ENCODE results near the gene VWCE. TPM values are rescaled to one million over a fixed set of nuclear protein-coding genes. Genes with fewer than 3 reads are reported as not detected.

VWCE gene
- total RNA-seq, 1 donor from 2014 or later = 0.52 TPM

DNA sequence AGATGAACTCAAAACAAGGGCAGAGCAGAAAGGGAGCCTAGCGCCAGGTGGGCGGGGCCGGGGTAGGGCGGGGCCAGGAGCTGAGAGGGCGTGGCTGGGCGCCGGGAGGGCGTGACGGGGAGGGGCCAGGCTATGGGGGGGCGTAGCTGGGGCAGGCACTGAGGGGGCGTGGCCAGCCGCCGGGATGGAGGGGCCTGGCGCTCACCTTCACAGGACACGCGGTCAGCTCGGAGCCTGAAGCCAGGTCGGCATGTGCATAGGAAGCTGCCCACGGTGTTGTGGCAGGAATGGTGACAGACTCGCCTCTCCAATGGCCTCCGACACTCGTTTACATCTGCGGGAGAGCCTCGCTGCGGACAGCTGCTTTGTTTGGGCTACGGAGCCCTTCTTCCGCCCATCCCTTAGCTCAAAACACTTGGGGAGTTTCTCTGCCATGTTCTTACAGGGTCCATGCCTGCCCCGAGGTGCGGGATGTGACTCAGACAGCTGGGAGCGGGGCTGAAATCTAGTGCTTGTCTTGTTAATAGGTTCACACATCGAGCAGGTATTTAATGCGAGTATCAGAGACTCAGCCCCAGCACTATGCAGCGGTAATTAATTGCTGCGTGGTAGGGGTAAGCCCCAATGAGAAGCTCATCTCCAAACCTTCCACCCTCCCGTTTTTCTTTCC is 13.4 kb downstream of the VWCE start:
- ATAC-seq = peak; percentile 91

DNA sequence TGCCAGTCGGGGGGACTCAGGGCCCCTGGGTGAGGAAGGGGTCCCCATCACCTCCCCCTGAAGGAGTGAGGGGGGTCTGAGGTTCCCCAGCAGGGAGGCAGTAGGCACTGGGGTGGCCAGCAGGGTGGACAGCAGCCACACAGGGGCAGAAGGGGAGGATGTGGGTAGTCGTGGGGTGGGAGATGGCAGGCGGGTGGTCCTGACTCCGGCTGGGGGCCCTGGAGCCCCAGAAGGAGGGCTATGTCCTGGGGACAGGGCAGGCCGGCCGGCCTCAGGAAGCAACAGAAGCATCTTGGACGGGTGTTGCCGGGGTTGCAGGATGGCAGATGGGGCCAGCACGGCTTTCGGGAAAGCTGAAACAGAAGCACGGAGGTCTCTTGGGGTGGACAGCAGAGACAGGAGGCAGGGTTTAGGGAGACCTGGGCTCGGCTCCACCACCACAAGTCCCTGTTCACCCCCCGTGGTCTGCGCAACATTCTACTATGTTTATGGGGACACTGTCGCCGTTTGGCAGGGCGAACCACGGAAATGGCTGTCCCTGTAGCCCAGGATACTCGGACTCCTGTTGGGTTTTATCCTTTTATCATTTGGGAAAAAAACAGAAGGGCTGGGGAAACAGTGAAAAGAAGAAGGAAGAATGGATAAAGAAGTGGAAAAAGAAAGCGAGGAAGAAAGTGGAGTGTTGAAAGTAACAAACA is 14.1 kb downstream of the VWCE start:
- no peak for ATAC-seq

DNA sequence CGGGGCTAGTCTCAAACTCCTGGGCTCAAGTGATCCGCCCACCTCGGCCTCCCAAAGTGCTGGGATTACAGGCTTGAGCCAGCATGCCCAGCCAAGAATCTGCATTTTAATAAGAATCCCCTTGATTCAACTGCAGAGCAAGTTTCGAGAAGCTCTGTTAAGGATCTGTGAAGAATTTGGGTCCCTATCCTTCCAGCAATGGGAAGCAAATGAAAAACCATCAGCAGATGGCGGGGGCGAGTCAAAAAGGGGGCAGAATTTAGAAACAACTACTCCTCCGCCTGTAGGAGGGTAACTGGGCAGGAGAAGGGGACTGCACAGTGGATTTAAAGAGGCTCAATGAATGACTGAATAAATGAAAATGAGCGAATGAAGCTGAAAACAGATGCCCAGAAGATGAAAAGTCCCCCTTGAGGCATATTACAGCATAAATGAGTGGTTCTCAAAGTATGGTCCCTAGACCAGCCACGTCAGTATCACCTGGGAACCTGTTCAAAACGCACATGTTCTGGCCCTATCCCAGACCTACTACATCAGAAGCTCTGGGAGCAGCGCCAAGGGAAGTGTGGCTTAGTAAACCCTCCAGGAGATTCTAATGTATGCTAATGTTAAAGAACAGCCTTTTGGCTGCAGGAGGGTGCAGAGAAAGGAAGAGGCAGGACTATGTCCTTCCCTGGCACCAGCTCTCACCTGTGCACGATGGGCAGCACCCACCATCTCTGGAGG is 15.0 kb downstream of the VWCE start:
- ATAC-seq = peak; percentile 82

DNA sequence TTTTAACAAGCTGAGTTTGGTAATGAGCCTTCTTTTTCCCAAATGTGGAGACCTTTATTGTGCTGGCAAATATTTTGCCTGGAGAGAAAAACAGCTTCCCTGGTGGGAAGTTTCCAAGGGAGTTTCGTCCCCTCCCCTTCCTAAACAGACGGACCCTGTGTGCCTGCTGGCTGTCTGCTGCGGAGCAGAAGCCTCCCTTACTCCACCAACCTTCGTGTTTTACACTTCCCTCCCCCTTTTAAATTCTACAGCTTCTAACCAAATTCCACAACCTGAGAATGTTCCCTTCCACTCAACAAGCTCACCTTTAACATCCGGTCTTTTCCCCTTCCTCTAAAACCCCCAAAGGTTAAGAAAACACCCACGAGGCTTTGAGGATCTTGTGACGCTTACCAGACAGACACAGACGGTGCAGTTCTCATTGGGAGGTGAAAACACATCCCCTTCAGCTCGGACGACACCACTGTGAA is 17.1 kb downstream of the VWCE start:
- ATAC-seq = no peak

DNA sequence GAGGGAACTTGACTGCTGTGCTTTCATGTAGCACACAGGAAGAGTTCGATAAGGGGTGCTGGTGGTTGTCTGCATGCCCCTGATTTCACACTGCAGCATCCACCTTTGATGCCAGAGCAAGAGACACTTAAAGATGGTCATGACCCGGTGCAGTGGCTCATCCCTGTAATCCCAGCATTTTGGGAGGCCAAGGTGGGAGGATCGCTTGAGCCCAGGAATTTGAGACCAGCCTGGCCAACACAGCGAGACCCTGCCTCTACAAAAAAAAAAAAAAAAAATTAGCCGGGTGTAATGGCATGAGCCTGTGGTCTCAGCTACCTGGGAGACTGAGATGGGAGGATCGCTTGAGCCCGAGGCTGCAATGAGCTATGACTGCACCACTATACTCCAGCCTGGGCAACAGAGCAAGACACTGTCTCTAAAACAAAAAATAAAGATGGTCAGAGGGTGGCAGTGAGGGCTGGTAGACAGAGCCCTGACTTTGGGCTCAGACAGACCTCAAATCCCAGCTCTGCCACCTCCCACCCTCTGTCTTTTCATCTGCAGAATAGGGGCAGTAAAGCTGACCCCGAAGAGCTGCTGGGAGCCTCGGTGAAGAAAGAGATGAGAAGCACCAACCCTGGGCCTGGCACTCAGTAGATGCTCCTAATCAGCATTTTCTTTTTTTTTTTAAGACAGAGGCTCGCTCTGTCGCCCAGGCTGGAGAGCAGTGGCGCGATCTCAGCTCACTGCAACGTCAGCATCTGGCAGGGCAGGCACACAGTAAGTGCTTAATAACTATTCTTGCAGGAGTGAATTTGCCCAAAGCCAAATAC is 17.7 kb downstream of the VWCE start:
- ATAC-seq = no peak

DNA sequence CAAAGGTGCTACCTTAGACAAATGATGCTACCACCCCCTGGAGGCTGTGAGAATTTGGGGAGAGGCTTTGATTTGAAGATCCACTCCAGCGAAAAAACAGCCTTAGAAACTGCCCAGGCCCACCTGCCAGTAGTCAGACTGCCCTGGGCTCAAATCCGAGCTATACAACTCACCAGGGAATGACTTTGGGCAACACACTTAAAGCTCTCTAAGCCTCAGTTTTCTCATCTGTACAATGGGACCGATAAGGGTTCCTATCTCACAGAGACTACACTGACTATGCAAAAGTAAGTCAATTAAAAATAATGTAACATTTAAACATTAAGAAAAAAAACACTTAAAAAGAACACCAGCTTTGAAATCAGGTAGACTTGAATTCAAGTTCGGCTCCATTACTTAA is 19.9 kb downstream of the VWCE start:
- ATAC-seq = no peak

DNA sequence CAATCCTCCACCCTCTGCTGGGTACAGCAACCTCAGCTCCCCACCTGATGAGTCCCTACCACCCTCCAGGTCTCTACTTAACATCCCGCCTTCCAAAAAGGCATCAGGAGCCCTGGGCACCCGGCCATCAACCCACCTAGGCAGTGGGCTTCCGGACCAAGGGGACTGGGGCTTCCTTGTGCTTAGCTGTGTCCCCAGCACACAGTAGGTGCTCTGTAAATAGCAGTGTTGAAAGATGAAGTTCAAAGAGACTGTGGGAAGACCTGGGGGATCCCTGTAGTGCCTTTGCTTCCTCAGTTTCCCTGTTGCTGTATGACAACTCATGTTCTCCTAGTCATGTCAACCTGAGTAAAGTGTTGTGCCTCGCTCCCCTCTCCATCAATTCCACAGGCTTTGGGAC is 21.0 kb downstream of the VWCE start:
- no peak for ATAC-seq

DNA sequence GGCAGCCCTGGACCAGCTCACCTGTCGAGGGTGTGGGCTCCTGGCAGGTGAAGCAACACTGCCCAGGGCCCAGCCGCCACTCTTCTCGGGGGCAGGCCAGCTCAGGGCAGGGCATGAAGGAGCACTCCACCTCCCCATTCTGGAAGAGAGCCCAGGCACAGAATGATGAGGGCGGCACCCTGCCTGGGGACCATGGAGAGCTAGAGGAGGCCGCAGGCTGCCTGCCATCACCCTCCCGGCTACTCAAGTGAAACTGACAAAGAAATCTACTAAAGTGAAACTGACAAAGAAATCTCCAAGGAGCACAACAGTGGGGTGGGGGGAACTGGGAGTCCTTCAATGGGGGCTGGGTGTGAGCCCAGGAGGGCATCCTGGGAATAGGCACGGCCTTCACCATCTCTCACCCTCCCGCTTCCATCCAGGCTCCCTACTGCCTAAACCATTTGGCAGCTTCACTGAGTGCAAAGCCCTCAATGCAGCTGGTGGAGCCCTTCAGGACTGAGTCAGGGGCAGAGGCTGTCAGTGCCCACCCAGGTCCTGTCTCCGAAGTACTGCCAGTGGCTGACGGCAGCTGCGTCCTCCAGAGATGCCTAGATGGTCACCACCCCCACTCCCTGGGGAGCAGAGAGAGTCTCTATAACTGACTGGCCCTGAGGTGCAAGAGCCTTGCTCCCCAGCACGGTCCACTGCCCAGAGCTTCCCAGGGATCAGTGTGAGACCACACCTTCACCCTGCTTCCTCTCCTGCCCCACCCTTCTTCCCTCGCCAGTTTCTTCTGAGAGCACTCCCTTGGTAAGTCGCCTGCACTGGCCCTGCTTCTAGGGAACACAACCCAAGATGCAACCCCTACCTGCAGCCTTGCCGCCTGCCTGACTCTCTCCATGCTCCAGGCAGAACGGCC is 21.7 kb downstream of the VWCE start:
- peak; percentile 84 for ATAC-seq

DNA sequence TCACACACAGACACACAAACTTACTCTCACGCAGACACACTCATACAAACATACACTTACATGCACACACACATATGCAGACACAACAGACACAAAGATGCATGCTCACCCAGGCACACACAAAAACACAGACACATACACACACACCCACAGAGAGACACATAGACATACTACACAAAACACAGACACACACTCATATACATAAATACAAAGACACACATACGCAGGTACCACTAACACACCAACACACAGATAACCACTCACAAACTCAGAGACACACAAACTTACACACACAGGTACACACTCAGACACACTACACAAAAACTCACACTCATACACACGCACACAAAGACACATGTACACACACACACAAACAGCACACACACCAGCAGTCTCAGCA is 22.4 kb downstream of the VWCE start:
- no peak for ATAC-seq

DNA sequence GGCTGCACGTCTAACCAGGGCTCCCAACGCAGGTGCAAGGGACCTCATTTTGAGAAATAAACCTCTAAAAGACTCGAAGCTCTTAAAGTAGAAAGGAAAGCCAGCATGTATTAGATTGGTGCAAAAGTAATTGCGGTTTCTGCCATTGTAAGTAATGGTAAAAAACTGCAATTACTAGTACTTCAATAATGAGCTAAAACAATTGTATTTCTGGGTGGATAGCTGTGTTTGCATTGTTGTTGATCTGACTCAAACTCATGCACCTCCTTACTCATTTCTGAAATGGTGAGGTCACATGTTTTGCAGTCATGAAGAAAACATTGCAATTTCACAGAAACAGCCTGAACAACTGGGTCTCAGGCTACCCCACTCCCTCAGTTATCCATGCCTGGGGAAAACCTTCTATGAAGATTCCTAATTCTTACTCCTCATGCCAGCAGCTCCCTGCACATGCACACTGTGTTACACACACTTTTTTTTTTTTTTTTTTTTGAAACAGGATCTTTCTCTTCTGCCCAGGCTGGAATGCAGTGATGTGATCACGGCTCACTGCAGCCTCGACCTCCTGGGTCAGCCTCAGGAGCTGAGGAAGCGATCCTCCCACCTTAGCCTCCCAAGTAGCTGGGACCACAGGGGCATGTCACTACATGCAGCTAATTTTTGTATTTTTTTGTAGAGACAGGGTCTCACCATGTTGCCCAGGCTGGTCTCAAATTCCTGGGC is 24.6 kb downstream of the VWCE start:
- no peak for ATAC-seq

DNA sequence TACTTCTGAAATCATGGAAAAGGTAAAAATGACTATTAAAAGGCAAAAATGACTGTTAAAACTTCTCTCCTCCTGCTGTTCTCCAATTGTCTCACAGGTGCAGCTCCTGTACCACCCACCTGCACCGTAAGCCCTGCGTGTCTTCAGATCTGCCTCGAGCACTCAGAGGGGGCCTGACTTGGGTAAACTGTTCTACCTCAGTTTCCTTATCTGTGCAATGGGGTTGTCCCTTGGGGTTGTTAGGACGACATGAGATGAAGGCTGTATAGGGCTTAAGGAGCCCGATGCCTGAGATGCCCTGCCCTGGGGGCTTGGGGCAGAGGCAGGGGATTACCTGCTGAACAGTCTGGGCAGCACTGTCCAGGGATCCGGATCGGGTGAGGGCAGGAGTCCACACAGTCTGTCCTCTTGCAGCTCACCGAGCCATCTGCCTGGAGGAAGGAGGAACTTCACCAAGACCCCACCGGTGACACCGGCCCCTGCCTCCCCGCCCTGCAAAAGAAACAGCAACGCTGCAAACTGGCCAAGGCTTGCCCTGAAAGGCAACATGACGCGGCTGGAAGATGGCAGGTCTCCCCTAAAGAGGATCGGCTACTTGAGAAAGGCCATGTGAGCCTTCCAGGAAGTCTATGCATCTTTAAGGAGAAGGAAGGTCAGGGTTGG is 26.4 kb downstream of the VWCE start:
- no peak for ATAC-seq

DNA sequence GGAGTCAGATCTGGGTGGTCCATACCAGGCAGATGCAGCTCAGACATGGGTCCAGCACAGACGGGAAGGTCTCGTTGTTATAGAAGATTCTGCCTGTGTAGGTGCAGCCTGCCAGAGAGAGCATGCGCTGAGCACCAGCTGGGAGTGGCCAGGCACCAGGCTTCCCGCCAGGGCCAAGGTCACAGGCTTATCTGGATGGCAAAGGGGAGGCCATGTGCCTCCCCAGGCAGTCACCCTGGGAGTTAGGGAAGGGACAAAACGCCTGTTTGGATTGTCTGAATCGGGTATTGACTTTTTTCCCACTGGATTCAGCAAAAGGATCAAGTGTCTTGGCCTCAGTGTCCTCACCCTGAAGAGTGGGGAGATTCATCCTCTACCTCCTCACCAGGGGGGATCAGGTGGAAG is 27.7 kb downstream of the VWCE start:
- no peak for ATAC-seq

DNA sequence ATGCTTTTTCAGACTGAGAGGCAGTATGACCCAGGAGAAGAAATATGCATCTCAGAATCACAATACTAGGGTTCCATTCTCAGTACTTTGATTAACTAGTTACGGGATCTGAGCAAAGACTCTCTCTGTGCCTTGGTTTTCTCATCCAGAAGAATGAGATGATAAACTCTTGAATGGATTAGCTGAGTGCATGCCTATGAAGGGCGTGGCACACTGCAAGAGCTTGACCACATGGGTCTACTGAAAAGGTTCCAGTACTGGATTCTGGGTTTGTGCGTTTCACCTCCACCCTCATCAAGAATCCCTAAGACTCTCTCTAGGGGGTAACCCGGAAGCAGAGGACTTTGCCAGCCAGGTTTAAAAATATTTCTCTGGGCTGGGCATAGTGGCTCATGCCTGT is 28.5 kb downstream of the VWCE start:
- ATAC-seq = peak; percentile 37

DNA sequence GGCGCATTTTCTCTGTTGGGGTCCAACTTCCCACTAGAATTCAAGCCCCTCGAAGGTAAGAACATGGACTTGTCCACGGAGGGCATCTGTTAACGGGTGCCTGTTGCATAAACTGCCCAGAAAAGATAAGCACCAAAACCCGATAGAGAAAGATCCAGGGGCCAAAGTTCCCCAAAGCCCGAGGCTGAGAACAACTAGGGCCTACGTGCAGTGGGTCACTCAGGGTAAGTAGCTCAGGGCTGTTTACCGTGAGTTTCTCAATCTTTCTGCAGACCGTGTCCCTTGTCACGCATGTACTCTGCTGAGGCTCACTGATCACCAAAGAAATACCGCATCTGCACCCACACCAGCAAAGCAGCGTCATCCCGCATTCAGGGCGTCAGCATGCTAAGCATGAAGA is 29.8 kb downstream of the VWCE start:
- ATAC-seq = no peak

DNA sequence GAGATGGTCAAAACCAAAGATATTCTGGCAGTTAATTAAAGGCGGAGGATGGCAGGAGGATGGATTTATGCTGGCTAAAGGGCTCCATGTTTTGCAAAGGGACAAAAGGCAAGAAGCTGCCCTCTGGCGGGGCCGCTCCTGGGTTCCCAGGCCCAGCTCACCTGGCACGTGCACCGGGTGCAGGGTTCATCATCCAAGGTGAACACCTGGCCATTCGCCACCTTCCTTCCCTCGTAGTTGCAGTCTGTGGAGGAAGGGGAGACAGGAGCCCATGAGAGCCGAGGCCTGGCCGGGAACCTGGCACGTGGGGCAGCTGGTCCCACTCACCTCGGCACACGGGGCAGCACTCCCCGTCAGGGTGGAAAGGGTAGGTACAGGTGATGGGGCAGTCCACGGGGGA is 30.3 kb downstream of the VWCE start:
- ATAC-seq = no peak

DNA sequence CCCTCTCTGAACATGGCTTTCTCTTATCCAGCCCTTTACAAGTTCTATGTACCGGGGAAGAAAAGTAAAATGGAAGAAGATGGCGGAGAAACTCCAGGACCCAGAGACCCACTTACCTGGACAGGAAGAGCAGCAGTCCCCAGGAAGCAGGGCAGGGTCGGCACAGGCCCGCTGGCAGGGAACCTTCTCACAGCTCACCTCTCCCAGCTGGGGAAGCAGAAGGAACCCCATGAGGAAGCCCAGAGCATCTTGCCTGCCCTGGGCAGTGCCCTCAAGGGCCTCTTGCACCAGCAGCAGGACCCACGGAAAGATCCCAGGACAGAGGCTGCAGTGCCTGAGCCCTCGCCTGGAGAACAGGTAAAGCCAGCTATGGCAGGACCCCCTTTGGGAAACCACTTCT is 30.7 kb downstream of the VWCE start:
- no peak for ATAC-seq

DNA sequence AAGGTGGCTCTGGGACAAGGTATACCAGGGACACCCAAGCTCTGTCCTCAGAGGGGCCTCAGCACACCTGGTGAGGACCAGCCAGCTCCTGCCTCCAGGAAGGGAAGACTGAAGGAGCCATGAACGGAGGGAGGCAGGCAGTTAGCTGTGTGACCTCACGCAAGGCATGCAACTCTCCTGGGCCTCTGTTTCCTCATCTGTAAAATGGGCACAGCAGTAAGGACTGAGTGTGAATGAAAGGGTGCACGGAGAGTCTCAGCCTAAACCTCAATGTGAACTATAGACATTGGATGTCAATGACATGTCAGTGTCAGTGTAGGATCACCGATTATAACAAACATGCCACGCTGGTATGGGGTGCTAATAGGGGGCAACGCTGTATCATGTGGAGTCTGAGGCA is 35.8 kb downstream of the VWCE start:
- ATAC-seq = no peak

DNA sequence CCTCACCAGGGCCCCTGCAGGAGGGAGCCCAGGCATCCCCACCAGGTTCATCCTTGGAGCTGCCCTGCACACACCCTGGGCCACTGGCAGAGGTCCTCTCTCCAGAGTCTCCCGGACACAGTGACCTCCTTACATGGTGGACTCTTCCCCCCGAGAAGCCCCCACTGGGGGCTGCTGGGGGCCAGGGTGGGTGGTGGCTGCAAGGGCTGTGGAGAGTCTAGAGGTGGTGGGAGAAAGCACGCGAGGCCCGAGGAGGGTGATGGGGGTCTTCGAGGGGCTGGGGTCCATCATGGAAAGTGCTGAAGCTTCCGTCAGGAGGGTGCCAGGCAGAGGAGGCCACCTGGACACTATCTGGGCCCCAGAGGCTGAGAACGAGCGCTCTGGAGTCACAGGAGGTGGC is 36.6 kb downstream of the VWCE start:
- no peak for ATAC-seq

DNA sequence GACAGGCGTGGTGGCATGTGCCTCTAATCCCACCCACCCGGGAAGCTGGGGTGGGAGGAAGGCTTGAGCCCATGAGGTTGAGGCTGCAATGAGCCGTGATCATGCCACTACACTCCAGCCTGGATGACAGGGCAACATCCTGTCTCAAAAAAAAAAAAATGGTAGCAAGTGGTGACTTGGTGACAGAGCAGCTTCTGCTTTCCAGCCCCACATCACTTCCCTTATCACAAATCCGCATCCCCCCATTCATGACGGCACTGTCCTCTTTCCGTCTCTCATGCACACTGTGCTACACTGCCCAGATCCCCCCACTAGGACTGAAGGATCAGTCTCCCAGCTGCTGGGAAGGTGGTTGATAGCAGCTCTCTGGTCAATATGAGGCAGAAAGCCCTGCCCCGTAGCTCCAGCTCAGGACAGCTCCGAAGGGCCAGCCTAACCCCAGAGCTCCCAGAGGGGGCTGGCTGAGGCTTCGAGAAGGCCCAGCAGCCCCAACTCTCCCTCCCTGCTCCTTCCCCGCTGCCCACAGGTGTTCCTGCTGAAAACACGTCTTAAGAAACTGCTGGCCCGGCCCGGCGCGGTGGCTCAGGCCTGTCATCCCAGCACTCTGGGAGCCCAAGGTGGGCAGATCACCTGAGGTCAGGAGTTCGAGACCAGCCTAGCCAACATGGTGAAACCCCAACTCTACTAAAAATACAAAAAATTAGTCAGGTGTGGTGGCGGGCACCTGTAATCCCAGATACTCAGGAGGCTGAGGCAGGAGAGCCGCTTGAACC is 38.2 kb downstream of the VWCE start:
- ATAC-seq = no peak

Data from esophagus mucosa (tissue), 1 donor.